Hematopoietic multipotent progenitor cell treated with erythropoietin and hydrocortisone succinate and interleukin-3 and kit ligand, for 4 days (in vitro differentiated cells): ENCODE results near the gene ASS1.

Experiments used
- DNase-seq: peaks from one replicate; pipeline ENCODE4 v3.0.0-alpha.2; 2015

The ASS1 gene

DNA sequence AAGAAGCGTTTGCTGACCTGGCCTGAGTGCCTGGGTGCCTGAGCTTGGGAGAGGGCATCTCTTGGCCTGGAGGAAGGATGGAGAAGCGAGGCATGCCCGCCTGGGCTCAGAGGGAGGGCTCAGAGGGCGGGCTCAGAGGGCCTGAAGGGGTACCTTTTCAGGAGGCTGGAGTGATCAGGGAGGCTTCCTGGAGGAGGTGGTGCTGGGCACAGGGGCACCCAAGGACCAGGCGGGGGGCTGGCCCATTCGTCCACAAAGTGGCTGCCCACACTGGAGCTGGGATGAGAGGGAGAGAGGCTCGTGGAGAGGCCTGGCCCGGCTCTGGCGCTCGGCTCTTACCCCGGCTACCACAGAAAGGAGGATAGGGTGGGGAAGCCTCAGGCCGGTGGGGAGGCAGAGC is 32.8 kb downstream of the ASS1 start:
- no peak for DNase-seq

- no peak for DNase-seq
Observed at GRCh38 chr9:130478152-130478551, 33.4 kb downstream of the ASS1 start.

DNA sequence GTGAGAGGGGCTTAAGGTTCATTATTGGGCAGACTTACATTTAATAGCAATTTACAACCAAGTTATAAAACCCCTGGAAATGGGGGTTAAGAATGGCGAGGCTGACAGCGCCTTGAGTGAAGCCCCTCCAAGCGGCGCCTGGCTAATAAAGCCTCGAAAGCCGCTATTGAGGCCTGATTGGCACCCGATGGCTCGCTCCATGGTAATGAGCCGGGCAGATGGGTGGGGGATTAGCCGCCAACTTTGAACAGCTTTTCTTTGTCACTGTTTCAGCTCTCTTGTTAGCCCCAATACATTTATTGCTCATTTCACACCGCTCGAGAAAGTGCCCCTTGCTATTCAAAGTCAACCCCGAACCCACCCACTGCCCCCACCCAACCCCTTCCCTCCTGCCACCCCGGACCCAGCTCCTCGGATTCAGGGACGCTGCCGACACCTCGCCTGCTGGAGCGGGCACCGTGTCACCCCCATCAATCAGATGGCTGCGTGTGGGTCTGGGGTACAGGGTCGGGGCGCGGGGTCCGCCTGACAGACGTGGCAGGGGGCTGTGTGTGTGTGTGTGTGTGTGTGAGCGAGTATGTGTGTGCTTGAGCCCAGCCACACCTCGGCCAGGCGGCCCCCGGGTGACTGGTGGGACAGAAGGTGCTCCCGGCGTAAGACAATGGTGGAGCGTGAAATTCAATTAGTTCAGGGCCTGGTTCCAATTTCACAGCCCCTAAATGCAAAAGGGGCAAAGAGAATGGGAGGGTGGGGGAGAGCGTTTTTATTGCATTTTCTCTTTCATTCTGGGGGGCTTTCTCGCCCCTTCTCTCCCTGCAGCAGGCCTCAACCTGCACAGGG is 34.2 kb downstream of the ASS1 start:
- DNase-seq = no peak

GRCh38 chr9:130479587-130479986 is 34.8 kb downstream of the ASS1 start:
- no peak for DNase-seq

DNA sequence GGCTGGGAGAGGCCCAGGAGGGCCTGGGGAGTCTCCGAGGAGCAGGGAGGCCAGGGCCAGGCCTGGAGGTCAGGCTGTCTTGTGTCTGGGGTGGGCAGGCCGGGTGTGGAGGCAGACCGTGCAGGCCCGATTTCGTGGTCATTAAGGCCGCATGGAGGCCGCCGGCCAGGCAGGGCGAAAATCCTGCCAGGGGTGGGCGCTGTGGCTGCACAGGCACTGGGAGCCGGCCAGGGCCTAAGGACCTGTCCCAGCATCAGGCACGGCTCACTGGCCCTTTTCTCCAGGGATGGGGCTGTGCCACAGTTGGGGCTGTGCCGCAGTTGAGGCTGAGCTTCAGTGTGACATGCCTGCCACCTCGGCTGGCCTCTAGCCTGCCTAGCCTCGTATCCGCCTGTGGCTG is 35.9 kb downstream of the ASS1 start:
- DNase-seq = no peak

- no peak for DNase-seq
Observed at GRCh38 chr9:130482463-130482862, 37.7 kb downstream of the ASS1 start.

GRCh38 chr9:130483371-130483971 is 38.7 kb downstream of the ASS1 start:
- DNase-seq = no peak

DNA sequence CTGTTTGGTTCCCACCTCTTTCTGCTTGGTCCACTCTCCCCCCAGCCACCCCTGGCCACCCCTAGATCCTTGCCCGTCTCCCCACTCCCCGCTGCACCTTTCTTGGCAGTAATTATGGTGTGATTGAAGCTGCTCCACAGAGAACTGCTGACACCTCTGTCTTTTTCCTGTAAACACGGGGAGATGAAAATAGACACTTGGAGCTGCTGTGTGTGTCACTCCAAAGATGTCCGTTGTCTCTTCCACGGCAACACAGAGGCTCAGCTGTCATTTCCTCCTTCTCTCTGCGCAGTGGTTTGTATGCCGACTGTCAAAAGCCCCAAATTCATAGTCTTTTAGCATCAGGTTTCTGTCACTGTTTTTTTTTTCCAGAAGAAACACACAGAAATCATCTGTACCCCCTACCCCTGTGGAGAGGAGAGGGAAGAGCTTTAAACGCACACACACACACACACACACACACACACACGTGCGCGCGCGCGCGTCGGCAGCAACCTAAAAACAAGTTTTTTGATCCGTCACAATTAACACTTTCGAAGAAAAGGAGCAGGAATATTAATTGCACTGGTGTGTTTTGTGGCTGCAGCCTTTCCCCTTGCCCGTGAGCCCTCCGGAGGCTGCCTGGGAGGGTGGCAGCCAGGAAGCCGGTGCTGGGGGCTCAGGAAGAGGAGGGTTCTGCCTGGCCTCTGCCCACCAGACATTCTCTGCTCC is 39.8 kb downstream of the ASS1 start:
- DNase-seq = no peak

GRCh38 chr9:130486103-130486502 is 41.3 kb downstream of the ASS1 start:
- no peak for DNase-seq

DNA sequence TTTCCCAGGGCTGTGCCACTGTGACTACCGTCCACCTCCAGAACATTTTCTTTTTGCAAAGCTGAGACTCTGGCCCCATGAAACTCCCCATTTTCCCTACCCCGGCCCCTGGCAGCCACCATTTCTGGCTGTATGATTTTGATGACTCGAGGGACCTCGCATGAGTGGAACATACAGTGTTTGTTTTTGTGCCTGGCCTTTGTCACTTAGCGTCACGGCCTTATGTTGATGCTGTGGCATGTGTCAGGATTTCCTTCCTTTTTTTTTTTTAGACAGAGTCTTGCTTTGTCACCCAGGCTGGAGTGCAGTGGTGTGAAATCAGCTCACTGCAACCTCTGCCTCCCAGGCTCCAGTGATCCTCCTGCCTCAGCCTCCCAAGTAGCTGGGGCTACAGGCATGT is 42.7 kb downstream of the ASS1 start:
- DNase-seq = no peak

- DNase-seq = no peak
Observed at GRCh38 chr9:130488621-130489330, 44.0 kb downstream of the ASS1 start.

- DNase-seq = no peak
Observed at GRCh38 chr9:130490981-130491380, 46.2 kb downstream of the ASS1 start.

DNA sequence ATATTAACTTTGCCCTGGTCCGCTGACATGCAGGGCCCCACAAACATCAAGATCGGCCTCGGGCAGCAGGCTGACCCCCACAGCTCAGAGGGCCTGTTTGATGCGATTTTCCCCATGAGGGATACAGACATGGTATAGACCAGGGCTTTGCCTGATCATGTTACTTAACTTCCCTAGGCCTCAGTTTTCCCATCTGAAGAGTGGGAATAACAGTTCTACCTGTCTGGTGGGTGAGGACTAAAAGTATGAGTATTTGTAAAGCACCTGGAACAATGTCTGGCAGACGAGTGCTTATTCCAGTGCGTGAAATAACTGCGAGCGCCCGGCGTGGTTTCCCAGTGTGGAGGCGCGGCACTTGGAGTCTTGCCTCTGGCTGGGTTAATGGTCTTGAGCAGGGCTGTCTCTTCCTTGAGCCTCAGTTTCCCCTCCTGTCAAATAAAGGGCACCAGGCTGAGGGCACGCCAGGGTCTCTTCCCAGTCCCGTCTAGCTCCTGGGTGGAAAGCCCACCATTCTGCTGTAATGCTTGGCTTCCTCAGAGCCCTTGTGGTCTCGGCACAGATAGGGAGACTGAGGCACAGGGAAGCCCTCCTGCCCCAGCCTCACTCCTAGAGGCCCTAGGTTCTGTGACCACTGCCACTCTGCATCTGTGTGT is 47.2 kb downstream of the ASS1 start:
- no peak for DNase-seq

DNA sequence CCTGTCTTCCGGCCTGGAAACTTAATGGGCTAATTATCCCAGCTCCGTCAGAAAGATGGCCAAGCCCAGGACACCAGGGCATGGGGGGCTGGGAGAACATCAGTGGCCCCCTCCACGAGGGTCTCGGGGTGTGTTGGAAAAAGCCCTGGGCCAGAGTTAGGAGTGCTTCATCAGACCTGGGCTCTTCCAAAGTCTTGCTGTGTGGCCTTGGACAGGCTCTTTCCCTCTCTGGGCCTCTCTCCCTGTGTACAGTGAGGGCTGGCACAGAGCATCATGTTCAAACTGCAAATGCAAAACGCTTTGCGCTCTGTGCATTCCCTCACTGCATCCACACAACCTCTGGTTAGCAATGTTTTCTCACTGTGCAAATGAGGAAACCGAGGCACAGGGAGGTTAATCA is 48.3 kb downstream of the ASS1 start:
- no peak for DNase-seq

DNA sequence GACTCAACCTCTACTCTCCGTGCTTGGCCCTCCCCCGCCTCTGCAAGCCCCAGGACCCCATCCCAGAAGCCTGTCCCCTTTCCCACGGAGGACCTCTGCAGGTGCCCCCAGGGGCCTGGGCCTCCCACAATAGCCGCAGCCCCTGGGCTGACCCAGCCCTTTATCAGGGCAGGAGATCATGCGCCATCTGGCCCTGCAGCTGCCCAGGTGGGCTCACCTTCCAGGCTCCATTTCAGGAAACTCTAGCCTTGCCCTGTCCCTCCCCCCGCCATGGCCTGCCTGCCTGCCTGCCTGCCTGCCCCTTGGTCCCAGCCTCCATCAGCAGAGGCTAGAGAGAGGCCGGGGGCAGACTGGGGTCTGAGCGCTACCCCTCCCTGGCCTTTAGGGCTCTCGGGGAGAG is 48.7 kb downstream of the ASS1 start:
- DNase-seq = no peak

- DNase-seq = no peak
Observed at GRCh38 chr9:130495067-130495466, 50.3 kb downstream of the ASS1 start.

DNA sequence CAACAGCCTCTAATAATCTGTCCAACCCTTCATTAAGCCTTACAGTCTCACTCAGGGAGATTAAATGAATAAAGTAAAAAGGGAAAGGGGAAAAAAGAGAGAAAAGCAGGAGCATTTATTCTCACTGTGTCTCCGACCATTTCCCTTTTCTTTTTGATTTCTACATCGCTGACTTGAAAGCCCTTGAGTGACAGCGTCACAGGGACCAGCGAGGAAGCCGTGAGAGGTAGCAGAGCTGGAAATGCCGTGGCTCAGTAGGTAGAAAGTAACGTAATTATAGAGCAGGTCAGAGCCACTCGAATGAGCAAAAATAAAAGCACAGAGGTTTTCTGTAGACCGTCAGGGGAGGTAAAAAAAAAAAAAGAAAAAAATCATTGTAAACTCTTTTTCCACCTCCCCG is 52.4 kb downstream of the ASS1 start:
- DNase-seq = no peak

GRCh38 chr9:130498298-130498917 is 53.6 kb downstream of the ASS1 start:
- DNase-seq = peak; percentile 45

GRCh38 chr9:130498918-130499698 is 54.3 kb downstream of the ASS1 start:
- DNase-seq = no peak

DNA sequence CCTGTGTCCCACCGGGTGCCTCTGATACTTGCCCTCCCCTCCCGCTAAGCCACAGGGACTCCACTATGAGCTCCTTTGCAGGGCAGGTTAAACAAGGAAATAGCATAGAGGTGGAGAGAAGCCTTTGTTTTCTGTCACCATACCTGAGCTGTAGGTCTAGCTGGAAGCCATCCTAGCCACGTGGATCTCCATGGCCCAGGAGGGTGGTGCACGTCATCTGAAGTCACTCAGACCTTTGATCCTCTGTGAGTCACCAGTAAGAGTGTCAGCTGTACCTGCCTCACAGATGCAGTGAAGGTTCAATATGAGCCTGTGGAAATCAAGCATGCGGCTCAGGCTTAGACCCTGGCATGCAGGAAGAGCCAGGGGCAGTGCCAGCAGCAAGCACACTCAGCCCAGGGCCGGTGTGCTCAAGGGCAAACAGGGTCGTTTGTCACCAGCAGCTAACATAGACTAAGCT is 55.1 kb downstream of the ASS1 start:
- DNase-seq = no peak
